ENCODE measurements around the gene TRIP6.

TRIP6 gene

GRCh38 chr7:100867040-100867775, at the start of gene TRIP6:
Gene TRIP6 (plus strand): TSS chr7:100867387. CDS start chr7:100867498, 111 bp downstream.
- DNase-seq: no peak

GRCh38 chr7:100818366-100818765, 48.8 kb upstream of the TRIP6 start:
- DNase-seq: no peak

- no peak for DNase-seq
Observed at GRCh38 chr7:100818825-100819224, 48.4 kb upstream of the TRIP6 start.

GRCh38 chr7:100819586-100819985, 47.6 kb upstream of the TRIP6 start:
- no peak for DNase-seq

- no peak for DNase-seq
Observed at GRCh38 chr7:100822236-100823139, 44.7 kb upstream of the TRIP6 start.

- no peak for DNase-seq
Observed at GRCh38 chr7:100823140-100823525, 44.1 kb upstream of the TRIP6 start.

- no peak for DNase-seq
Observed at GRCh38 chr7:100823534-100823933, 43.7 kb upstream of the TRIP6 start.

GRCh38 chr7:100824499-100825214, 42.5 kb upstream of the TRIP6 start:
- DNase-seq: no peak

GRCh38 chr7:100825215-100825671, 41.9 kb upstream of the TRIP6 start:
- DNase-seq: no peak

- no peak for DNase-seq
Observed at GRCh38 chr7:100825751-100826513, 41.3 kb upstream of the TRIP6 start.

- no peak for DNase-seq
Observed at GRCh38 chr7:100826514-100827329, 40.5 kb upstream of the TRIP6 start.

- no peak for DNase-seq
Observed at GRCh38 chr7:100827330-100828226, 39.6 kb upstream of the TRIP6 start, which contains the start of gene EPHB4. Gene EPHB4 (minus strand): TSS chr7:100827523. CDS start chr7:100827030, 493 bp downstream.

GRCh38 chr7:100829150-100829716, 38.0 kb upstream of the TRIP6 start:
- DNase-seq: no peak

GRCh38 chr7:100830396-100830795, 36.8 kb upstream of the TRIP6 start:
- DNase-seq: no peak

GRCh38 chr7:100832281-100832633, 34.9 kb upstream of the TRIP6 start:
- no peak for DNase-seq

GRCh38 chr7:100835903-100836811, 31.0 kb upstream of the TRIP6 start:
- DNase-seq: no peak

GRCh38 chr7:100836812-100837098, 30.4 kb upstream of the TRIP6 start:
- DNase-seq: no peak

- DNase-seq: no peak
Observed at GRCh38 chr7:100837099-100837836, 29.9 kb upstream of the TRIP6 start.

Data from KG1 (cell line).